ENCODE data around the gene TRABD. TPM values are rescaled to one million over a fixed set of nuclear protein-coding genes. Genes with fewer than 3 reads are reported as not detected.

The TRABD gene
- polyA plus RNA-seq, 1 donor from 2014 or later = 31.8 TPM

DNA sequence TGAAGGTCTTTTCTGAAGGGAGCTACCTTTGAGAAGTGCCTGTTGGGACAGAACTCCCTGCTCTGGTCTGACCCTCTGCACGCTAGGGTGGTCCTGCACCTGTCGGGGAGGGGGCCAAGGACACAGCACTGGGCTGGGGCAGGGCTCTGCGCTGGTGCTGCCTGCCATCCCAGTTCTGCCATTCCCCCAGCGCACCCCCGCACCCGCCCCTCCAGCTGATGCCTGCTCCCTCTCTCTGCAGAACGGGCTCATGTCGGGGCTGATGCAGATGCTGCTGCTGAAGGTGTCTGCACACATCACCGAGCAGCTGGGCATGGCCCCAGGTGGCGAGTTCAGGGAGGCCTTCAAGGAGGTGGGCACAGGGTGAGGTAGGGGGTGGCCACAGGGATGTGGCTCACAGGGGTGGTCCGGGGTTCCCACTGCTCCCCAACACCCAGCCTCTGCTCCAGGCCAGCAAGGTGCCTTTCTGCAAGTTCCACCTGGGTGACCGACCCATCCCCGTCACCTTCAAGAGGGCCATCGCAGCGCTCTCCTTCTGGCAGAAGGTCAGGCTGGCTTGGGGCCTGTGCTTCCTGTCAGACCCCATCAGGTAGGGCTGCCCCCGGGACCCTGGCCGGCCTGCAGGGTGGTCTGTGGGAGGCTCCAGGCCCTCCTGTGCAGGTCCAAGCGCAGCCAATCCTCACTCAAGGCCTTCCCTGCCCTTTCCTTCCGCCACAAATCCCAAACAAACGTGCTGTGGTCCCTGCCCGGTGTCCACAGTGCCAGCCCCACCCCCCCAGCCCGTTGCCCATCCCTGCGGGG lies 11.5 kb downstream of the TRABD start:
- Histone ChIP-seq H3F3A (ENCODE audit: insufficient read depth, low read length, poor library complexity, severe bottlenecking) (no peaks in the 10 kb centered on the region), H3K9me2 (ENCODE audit: insufficient read depth, low read length) (no peaks in the 10 kb centered on the region), H3K27ac (ENCODE audit: low read length) (no peak overlapping the region), H4K20me1 (ENCODE audit: insufficient read depth) (peaks cover 2% of the 10 kb centered on the region), H2AFZ (ENCODE audit: low read depth, low read length) (no peak overlapping the region), H3K4me2 (ENCODE audit: low read length) (no peak overlapping the region), H3K4me3 (ENCODE audit: low read length) (no peak overlapping the region), H3K79me2 (replicated peaks; ENCODE audit: insufficient read depth, low read length) (peaks cover 6% of the 10 kb centered on the region), H3K27me3 (ENCODE audit: insufficient read depth, low read depth, low read length) (no peaks in the 10 kb centered on the region), H3K9me3 (ENCODE audit: low read length) (no peaks in the 10 kb centered on the region), H3K9ac (ENCODE audit: low read length) (no peak overlapping the region), H3K36me3 (ENCODE audit: insufficient read depth, low read length) (no peaks in the 10 kb centered on the region)
- no peak for TF ChIP-seq MXI1 (conservative IDR thresholded peaks at IDR 0.05; ENCODE audit: poor library complexity, severe bottlenecking)
- TF ChIP-seq EZH2 (IDR thresholded peaks at IDR 0.05; ENCODE audit: borderline replicate concordance, insufficient read depth, low read length, poor library complexity, severe bottlenecking) = no peak
- no peak for TF ChIP-seq SMC3 (conservative IDR thresholded peaks at IDR 0.05; ENCODE audit: poor library complexity)
- TF ChIP-seq POLR2AphosphoS5 (IDR thresholded peaks at IDR 0.05) = no peak
- TF ChIP-seq EP300 (conservative IDR thresholded peaks at IDR 0.05; ENCODE audit: poor library complexity, severe bottlenecking) = no peak
- TF ChIP-seq RAD21 (conservative IDR thresholded peaks at IDR 0.05) = no peak

DNA sequence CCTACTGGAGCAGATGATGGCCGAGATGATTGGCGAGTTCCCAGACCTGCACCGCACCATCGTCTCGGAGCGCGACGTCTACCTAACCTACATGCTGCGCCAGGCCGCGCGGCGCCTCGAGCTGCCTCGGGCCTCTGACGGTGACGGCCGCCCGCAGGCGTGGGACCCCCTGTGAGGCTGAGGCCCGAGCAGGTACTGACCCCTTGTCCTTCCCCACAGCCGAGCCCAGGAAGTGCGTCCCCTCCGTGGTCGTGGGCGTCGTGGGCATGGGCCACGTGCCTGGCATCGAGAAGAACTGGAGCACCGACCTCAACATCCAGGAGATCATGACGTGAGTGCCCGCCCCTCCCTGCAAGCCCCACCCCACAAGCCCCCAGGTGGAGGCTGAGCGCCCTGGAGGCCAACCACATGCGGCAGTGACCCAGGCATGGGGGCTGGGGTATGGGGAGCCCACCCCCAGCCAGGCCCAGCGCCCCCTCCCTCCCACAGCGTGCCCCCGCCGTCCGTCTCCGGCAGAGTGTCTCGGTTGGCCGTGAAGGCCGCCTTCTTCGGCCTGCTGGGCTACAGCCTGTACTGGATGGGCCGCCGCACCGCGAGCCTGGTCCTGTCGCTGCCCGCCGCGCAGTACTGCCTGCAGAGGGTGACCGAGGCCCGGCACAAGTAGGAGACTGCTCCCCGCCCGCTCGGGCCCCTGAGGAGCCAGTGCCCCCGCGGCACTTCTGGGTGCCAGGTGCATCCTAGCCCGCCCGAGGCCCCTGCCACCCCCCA lies 12.3 kb downstream of the TRABD start:
- H3K27me3 ChIP-seq (ENCODE audit: insufficient read depth, low read depth, low read length) = no peaks in the 10 kb centered on the region
- peaks cover 2% of the 10 kb centered on the region for H3K36me3 ChIP-seq (ENCODE audit: insufficient read depth, low read length)
- no peak overlapping the region for H3K27ac ChIP-seq (ENCODE audit: low read length)

More for the DNA sequence above, 12.3 kb downstream of the TRABD start:
- no peaks in the 10 kb centered on the region for H3F3A ChIP-seq (ENCODE audit: insufficient read depth, low read length, poor library complexity, severe bottlenecking)
- no peak overlapping the region for H3K4me3 ChIP-seq (ENCODE audit: low read length)
- no peaks in the 10 kb centered on the region for H3K9me3 ChIP-seq (ENCODE audit: low read length)
- no peak overlapping the region for H3K9ac ChIP-seq (ENCODE audit: low read length)
- peaks cover 14% of the 10 kb centered on the region for H3K79me2 ChIP-seq (replicated peaks; ENCODE audit: insufficient read depth, low read length)
- H3K9me2 ChIP-seq (ENCODE audit: insufficient read depth, low read length) = no peaks in the 10 kb centered on the region
- H4K20me1 ChIP-seq (ENCODE audit: insufficient read depth) = peaks cover 3% of the 10 kb centered on the region
- H2AFZ ChIP-seq (ENCODE audit: low read depth, low read length) = no peak overlapping the region
- H3K4me2 ChIP-seq (ENCODE audit: low read length) = no peak overlapping the region
- TF ChIP-seq MXI1 (conservative IDR thresholded peaks at IDR 0.05; ENCODE audit: poor library complexity, severe bottlenecking) = no peak
- TF ChIP-seq RAD21 (conservative IDR thresholded peaks at IDR 0.05) = no peak
- TF ChIP-seq TAF1 (IDR thresholded peaks at IDR 0.05; ENCODE audit: low read depth) = no peak
- no peak for TF ChIP-seq POLR2AphosphoS5 (IDR thresholded peaks at IDR 0.05)
- no peak for TF ChIP-seq EZH2 (IDR thresholded peaks at IDR 0.05; ENCODE audit: borderline replicate concordance, insufficient read depth, low read length, poor library complexity, severe bottlenecking)
- TF ChIP-seq EP300 (conservative IDR thresholded peaks at IDR 0.05; ENCODE audit: poor library complexity, severe bottlenecking) = no peak
- no peak for TF ChIP-seq SMC3 (conservative IDR thresholded peaks at IDR 0.05; ENCODE audit: poor library complexity)
- TF ChIP-seq, protein P1, sequence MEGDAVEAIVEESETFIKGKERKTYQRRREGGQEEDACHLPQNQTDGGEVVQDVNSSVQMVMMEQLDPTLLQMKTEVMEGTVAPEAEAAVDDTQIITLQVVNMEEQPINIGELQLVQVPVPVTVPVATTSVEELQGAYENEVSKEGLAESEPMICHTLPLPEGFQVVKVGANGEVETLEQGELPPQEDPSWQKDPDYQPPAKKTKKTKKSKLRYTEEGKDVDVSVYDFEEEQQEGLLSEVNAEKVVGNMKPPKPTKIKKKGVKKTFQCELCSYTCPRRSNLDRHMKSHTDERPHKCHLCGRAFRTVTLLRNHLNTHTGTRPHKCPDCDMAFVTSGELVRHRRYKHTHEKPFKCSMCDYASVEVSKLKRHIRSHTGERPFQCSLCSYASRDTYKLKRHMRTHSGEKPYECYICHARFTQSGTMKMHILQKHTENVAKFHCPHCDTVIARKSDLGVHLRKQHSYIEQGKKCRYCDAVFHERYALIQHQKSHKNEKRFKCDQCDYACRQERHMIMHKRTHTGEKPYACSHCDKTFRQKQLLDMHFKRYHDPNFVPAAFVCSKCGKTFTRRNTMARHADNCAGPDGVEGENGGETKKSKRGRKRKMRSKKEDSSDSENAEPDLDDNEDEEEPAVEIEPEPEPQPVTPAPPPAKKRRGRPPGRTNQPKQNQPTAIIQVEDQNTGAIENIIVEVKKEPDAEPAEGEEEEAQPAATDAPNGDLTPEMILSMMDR (IDR thresholded peaks at IDR 0.05; ENCODE audit: poor library complexity, severe bottlenecking) = no peak
- TF ChIP-seq, protein P2, sequence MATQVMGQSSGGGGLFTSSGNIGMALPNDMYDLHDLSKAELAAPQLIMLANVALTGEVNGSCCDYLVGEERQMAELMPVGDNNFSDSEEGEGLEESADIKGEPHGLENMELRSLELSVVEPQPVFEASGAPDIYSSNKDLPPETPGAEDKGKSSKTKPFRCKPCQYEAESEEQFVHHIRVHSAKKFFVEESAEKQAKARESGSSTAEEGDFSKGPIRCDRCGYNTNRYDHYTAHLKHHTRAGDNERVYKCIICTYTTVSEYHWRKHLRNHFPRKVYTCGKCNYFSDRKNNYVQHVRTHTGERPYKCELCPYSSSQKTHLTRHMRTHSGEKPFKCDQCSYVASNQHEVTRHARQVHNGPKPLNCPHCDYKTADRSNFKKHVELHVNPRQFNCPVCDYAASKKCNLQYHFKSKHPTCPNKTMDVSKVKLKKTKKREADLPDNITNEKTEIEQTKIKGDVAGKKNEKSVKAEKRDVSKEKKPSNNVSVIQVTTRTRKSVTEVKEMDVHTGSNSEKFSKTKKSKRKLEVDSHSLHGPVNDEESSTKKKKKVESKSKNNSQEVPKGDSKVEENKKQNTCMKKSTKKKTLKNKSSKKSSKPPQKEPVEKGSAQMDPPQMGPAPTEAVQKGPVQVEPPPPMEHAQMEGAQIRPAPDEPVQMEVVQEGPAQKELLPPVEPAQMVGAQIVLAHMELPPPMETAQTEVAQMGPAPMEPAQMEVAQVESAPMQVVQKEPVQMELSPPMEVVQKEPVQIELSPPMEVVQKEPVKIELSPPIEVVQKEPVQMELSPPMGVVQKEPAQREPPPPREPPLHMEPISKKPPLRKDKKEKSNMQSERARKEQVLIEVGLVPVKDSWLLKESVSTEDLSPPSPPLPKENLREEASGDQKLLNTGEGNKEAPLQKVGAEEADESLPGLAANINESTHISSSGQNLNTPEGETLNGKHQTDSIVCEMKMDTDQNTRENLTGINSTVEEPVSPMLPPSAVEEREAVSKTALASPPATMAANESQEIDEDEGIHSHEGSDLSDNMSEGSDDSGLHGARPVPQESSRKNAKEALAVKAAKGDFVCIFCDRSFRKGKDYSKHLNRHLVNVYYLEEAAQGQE (IDR thresholded peaks at IDR 0.05; ENCODE audit: borderline replicate concordance) = no peak

Data from neural cell (in vitro differentiated cells).